ENCODE measurements around the gene TSHZ2. TPM values are rescaled to one million over a fixed set of nuclear protein-coding genes. Genes with fewer than 3 reads are reported as not detected.

The TSHZ2 gene
- total RNA-seq, 1 experiment from 2014 or later: 0.07 TPM

- Histone ChIP-seq H3K9ac (ENCODE audit: extremely low read depth, insufficient read length, low read length) (no peak overlapping the region), H3K4me1 (ENCODE audit: insufficient read depth, low read length) (peaks cover 3% of the 10 kb centered on the region; the same call in 1 of the 2 replicates), H2BK12ac (ENCODE audit: insufficient read length, low read depth, low read length) (no peak overlapping the region), H3K4ac (ENCODE audit: low read depth, low read length) (no peak overlapping the region), H2BK20ac (ENCODE audit: low read depth, low read length, poor library complexity, severe bottlenecking) (no peak overlapping the region), H4K5ac (ENCODE audit: insufficient read length, low read depth, low read length) (no peak overlapping the region), H2BK15ac (ENCODE audit: low read depth, low read length) (no peak overlapping the region), H3K79me1 (ENCODE audit: insufficient read depth, low read depth, low read length, poor library complexity, severe bottlenecking) (no peaks in the 10 kb centered on the region), H4K8ac (replicated peaks; ENCODE audit: insufficient read length, low read depth, low read length) (no peak overlapping the region), H3K27ac (ENCODE audit: insufficient read length, low read depth, low read length) (no peak overlapping the region), H3T11ph (ENCODE audit: low read length) (no peak overlapping the region), H2BK5ac (ENCODE audit: insufficient read length, low read length) (no peak overlapping the region), H4K20me1 (ENCODE audit: control insufficient read depth, insufficient read depth, insufficient read length) (no peaks in the 10 kb centered on the region), H3K9me3 (ENCODE audit: control insufficient read depth, low read depth, low read length) (no peaks in the 10 kb centered on the region), H3K18ac (ENCODE audit: insufficient read length, low read depth, low read length) (no peak overlapping the region), H3K23ac (ENCODE audit: insufficient read length, low read depth, low read length) (no peak overlapping the region), H3K14ac (ENCODE audit: insufficient read depth, low read length) (no peak overlapping the region; the same call in 1 of the 2 replicates), H3K23me2 (ENCODE audit: insufficient read length, low read depth, low read length, poor library complexity, severe bottlenecking) (no peaks in the 10 kb centered on the region), H2BK120ac (ENCODE audit: low read depth, low read length, poor library complexity, severe bottlenecking) (no peak overlapping the region), H3K27me3 (ENCODE audit: insufficient read depth, low read length) (no peaks in the 10 kb centered on the region), H3K79me2 (ENCODE audit: insufficient read depth, low read length) (no peaks in the 10 kb centered on the region), H3K4me2 (ENCODE audit: insufficient read depth, insufficient read length, low read length) (no peak overlapping the region), H2AFZ (ENCODE audit: low read length) (no peak overlapping the region), H3K56ac (ENCODE audit: insufficient read length, low read depth, low read length) (no peak overlapping the region), H4K91ac (ENCODE audit: insufficient read length, low read depth, low read length) (no peak overlapping the region), H2AK5ac (ENCODE audit: insufficient read length, low read length) (no peak overlapping the region)
- H3K27me3 Mint-ChIP-seq (ENCODE audit: low read depth): no peaks in the 10 kb centered on the region; the same call in 1 of the 2 replicates
- H3K36me3 Mint-ChIP-seq (ENCODE audit: insufficient read depth in 1 of 3, low read depth in 3 of 3): no peaks in the 10 kb centered on the region
- no CpG with 5 or more reads among the region's 6 CpGs for WGBS (ENCODE audit: extremely low coverage, insufficient read length, low lambda C conversion rate)
- peaks cover 8 to 13% of the 10 kb centered on the region in 2 experiments for H3K4me1 Mint-ChIP-seq
- H3K9me3 Mint-ChIP-seq: no peaks in the 10 kb centered on the region
- no peak for TF ChIP-seq CTCF (conservative IDR thresholded peaks at IDR 0.05)
- no peak for DNase-seq
- H3K4me3 Mint-ChIP-seq: no peak overlapping the region
- peak overlapping the region in 1 of 3 experiments; percentile 53; a peak in 1 of 7 replicates for H3K27ac Mint-ChIP-seq
These were observed 371.3 kb downstream of the TSHZ2 start for GRCh38 chr20:53343448-53343847.

All from H9 (cell line).